HG03565 (cell line): ENCODE results near the gene SPANXC.
"Not testable (repeated sequence)": the region's sequence is repeated elsewhere in the genome, so short reads cannot be mapped to it uniquely, and the experiment has no call there.

Experiments used
- ATAC-seq: cut with Tn5 transposase; IDR thresholded peaks from one replicate; pipeline ENCODE4 v1.9.1; 2021; ENCODE audit warnings: mild to moderate bottlenecking, moderate library complexity; ENCODE audit not compliant: unreplicated experiment

The SPANXC gene

GRCh38 chrX:141242417-141242816, at the start of gene SPANXC:
TSS of gene SPANXC (minus strand) at chrX:141242517. CDS start at chrX:141242457, 60 bp downstream.
- not testable (repeated sequence) for ATAC-seq

GRCh38 chrX:141279476-141279875, 37.2 kb upstream of the SPANXC start:
- no peak for ATAC-seq

GRCh38 chrX:141278306-141278705, 36.0 kb upstream of the SPANXC start:
- no peak for ATAC-seq

GRCh38 chrX:141258080-141258479, 15.8 kb upstream of the SPANXC start:
- no peak for ATAC-seq

- ATAC-seq, result no peak
Observed at GRCh38 chrX:141221611-141222010, 20.7 kb downstream of the SPANXC start.

- no peak for ATAC-seq
Observed at GRCh38 chrX:141220342-141221008, 21.8 kb downstream of the SPANXC start.

GRCh38 chrX:141214196-141214595, 28.1 kb downstream of the SPANXC start:
- no peak for ATAC-seq

- no peak for ATAC-seq
Observed at GRCh38 chrX:141201962-141202361, 40.4 kb downstream of the SPANXC start.
